ENCODE data around the gene GMDS.

GMDS gene

GRCh38 chr6:2242311-2242710 lies 3.1 kb downstream of the GMDS start:
- in situ Hi-C loops (cut with MboI; ENCODE audit: low sequenced_read_pairs): no loop called here

- in situ Hi-C loops (cut with MboI; ENCODE audit: low sequenced_read_pairs): no loop called here
These were observed 4.4 kb downstream of the GMDS start for GRCh38 chr6:2240961-2241360.

GRCh38 chr6:2237001-2237400 lies 8.4 kb downstream of the GMDS start:
- in situ Hi-C loops (cut with MboI; ENCODE audit: low sequenced_read_pairs): no loop called here

GRCh38 chr6:2235777-2236495 lies 9.5 kb downstream of the GMDS start:
- in situ Hi-C loops (cut with MboI; ENCODE audit: low sequenced_read_pairs): no loop called here

- in situ Hi-C loops (cut with MboI; ENCODE audit: low sequenced_read_pairs): no loop called here
These were observed 13.0 kb downstream of the GMDS start for GRCh38 chr6:2232445-2232844.

GRCh38 chr6:2231438-2231837 lies 14.0 kb downstream of the GMDS start:
- in situ Hi-C loops (cut with MboI; ENCODE audit: low sequenced_read_pairs): no loop called here

- in situ Hi-C loops (cut with MboI; ENCODE audit: low sequenced_read_pairs): no loop called here
These were observed 14.6 kb downstream of the GMDS start for GRCh38 chr6:2230659-2231277.

GRCh38 chr6:2229742-2230141 lies 15.7 kb downstream of the GMDS start:
- in situ Hi-C loops (cut with MboI; ENCODE audit: low sequenced_read_pairs): no loop called here

- in situ Hi-C loops (cut with MboI; ENCODE audit: low sequenced_read_pairs): no loop called here
These were observed 16.4 kb downstream of the GMDS start for GRCh38 chr6:2229039-2229438.

GRCh38 chr6:2228392-2228791 lies 17.0 kb downstream of the GMDS start:
- in situ Hi-C loops (cut with MboI; ENCODE audit: low sequenced_read_pairs): no loop called here

GRCh38 chr6:2226775-2227174 lies 18.6 kb downstream of the GMDS start:
- in situ Hi-C loops (cut with MboI; ENCODE audit: low sequenced_read_pairs): no loop called here

GRCh38 chr6:2225422-2226392 lies 19.7 kb downstream of the GMDS start:
- in situ Hi-C loops (cut with MboI; ENCODE audit: low sequenced_read_pairs): no loop called here

- in situ Hi-C loops (cut with MboI; ENCODE audit: low sequenced_read_pairs): no loop called here
These were observed 20.5 kb downstream of the GMDS start for GRCh38 chr6:2224847-2225382.

GRCh38 chr6:2222275-2222842 lies 23.0 kb downstream of the GMDS start:
- in situ Hi-C loops (cut with MboI; ENCODE audit: low sequenced_read_pairs): no loop called here

- in situ Hi-C loops (cut with MboI; ENCODE audit: low sequenced_read_pairs): no loop called here
These were observed 23.6 kb downstream of the GMDS start for GRCh38 chr6:2221726-2222274.

- in situ Hi-C loops (cut with MboI; ENCODE audit: low sequenced_read_pairs): no loop called here
These were observed 25.3 kb downstream of the GMDS start for GRCh38 chr6:2220154-2220553.

- in situ Hi-C loops (cut with MboI; ENCODE audit: low sequenced_read_pairs): no loop called here
These were observed 26.5 kb downstream of the GMDS start for GRCh38 chr6:2218866-2219265.

- in situ Hi-C loops (cut with MboI; ENCODE audit: low sequenced_read_pairs): no loop called here
These were observed 28.5 kb downstream of the GMDS start for GRCh38 chr6:2216794-2217383.

- in situ Hi-C loops (cut with MboI; ENCODE audit: low sequenced_read_pairs): no loop called here
These were observed 30.1 kb downstream of the GMDS start for GRCh38 chr6:2215342-2215741.

- in situ Hi-C loops (cut with MboI; ENCODE audit: low sequenced_read_pairs): no loop called here
These were observed 32.3 kb downstream of the GMDS start for GRCh38 chr6:2213086-2213485.
